ENCODE results near the gene ZCCHC4.

Gene ZCCHC4

DNA sequence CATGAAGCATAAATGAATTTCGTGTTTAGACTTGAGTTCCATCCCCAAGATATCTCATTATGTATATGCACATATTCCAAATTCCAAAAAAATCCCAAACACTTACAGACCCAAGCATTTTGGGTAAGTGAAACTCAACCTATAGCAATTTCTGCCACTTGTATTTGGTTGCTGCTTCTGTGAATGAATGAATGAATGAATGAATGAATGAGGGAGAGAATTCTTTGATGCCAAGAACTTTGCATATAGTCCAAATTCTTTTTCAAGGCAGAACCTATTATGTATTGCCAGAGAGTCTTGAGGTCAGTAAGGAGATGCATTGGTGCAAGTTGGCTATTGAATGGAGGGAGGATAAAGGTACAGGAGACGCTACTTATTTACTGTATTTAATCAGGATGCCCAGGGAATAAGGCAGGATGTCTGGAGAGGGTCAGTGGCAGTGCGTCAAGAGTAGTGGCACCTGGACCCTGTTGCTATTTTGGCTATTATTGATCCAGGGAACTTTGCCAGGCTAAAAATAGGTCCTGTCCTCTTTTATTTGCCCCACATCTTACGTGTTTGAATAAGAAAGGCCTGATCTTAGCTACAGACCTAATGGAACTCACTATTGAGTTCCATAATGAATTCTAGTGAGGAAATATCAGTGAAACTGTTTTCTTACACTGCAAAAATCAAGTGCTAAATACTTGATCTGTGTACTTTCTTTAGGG is 98.4 kb downstream of the ZCCHC4 start:
- no peak overlapping the region for H2AFZ ChIP-seq (ENCODE audit: low read length, unreplicated experiment)
- H3K4me3 ChIP-seq (ENCODE audit: low read depth, low read length): no peak overlapping the region
- H3K36me3 ChIP-seq (ENCODE audit: insufficient read depth, low read length): peaks cover 42% of the 10 kb centered on the region
- no peaks in the 10 kb centered on the region for H3K79me2 ChIP-seq (ENCODE audit: control insufficient read depth, insufficient read depth, low read length, unreplicated experiment)
- no peaks in the 10 kb centered on the region for H3K4me1 ChIP-seq (ENCODE audit: control insufficient read depth, insufficient read depth, low read length, unreplicated experiment)
- no peaks in the 10 kb centered on the region for H3K27me3 ChIP-seq (ENCODE audit: insufficient read depth, low read length)
- no peak overlapping the region for H3K27ac ChIP-seq (ENCODE audit: low read depth, low read length)

DNA sequence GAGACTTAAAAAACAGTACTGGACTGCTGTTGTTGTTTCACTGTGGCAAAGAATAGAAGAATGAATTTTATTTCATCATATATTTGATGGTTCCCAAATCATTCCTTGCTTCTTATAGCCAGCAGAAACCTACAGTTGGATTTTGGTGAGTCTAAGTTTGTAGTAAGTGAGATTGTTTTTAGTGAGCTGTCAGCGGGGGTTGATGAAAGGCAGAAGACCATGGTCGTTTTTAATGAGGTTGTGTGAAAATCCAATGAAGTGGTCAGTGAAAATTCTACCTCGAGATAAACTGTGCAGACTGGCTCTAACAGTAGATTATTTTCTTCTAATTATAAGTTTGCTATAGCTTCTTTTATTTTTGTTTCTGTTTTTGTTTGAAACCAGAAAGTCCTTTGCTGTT is 100.7 kb downstream of the ZCCHC4 start:
- H2AFZ ChIP-seq (ENCODE audit: low read length, unreplicated experiment): no peak overlapping the region
- peaks cover 53% of the 10 kb centered on the region for H3K36me3 ChIP-seq (ENCODE audit: insufficient read depth, low read length)
- H3K27ac ChIP-seq (ENCODE audit: low read depth, low read length): no peak overlapping the region
- no peaks in the 10 kb centered on the region for H3K4me1 ChIP-seq (ENCODE audit: control insufficient read depth, insufficient read depth, low read length, unreplicated experiment)
- H3K79me2 ChIP-seq (ENCODE audit: control insufficient read depth, insufficient read depth, low read length, unreplicated experiment): no peaks in the 10 kb centered on the region
- no peaks in the 10 kb centered on the region for H3K27me3 ChIP-seq (ENCODE audit: insufficient read depth, low read length)
- no peak overlapping the region for H3K4me3 ChIP-seq (ENCODE audit: low read depth, low read length)

DNA sequence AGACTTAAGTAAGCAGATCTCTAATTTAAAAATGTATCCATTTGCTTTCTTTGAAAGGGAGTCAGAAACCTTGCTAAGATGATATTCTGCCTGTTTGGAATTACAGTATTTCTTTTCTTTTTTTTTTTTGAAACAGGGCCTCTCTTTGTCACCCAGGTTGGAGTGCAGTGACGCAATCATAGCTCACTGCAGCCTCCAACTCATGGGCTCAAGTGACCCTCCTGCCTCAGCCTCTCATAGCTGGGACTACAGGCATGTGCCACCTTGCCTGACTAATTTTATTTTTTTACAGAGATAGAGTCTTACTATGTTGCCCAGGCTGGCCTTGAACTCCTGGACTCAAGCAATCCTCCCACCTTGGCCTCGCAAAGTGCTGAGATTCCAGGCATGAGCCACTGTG is 104.4 kb downstream of the ZCCHC4 start:
- Histone ChIP-seq H3K36me3 (ENCODE audit: insufficient read depth, low read length) (peaks cover 41% of the 10 kb centered on the region), H3K79me2 (ENCODE audit: control insufficient read depth, insufficient read depth, low read length, unreplicated experiment) (no peaks in the 10 kb centered on the region), H3K4me1 (ENCODE audit: control insufficient read depth, insufficient read depth, low read length, unreplicated experiment) (no peaks in the 10 kb centered on the region)

More for the DNA sequence above, 104.4 kb downstream of the ZCCHC4 start:
- Histone ChIP-seq H3K27ac (ENCODE audit: low read depth, low read length) (no peak overlapping the region), H3K27me3 (ENCODE audit: insufficient read depth, low read length) (no peaks in the 10 kb centered on the region), H3K4me3 (ENCODE audit: low read depth, low read length) (no peak overlapping the region), H2AFZ (ENCODE audit: low read length, unreplicated experiment) (no peak overlapping the region)

All from ACC112 (cell line).